Naive B cell (primary cell): Measurements from ENCODE around the gene HOXC5. TPM values are rescaled to one million over a fixed set of nuclear protein-coding genes. Genes with fewer than 3 reads are reported as not detected.
A peak's percentile ranks its signal among the peaks of the same experiment; 100 is the strongest.

Experiments
- ATAC-seq, 2 donors: fragments of 150-1000 bp; cut with Tn5 transposase; 2 replicates each; pipeline ENCODE4 v1.10.0; 2021; ENCODE audit warnings: low read depth in 2 of 2, mild to moderate bottlenecking in 2 of 2, moderate library complexity in 2 of 2
- DNase-seq: peaks from one replicate; pipeline ENCODE4 v3.0.0; 2022
- H3K27ac Mint-ChIP-seq, 6 donors: one replicate each; pipeline ENCODE4 v1.8.0; 2020 to 2022; ENCODE audit warnings: mild to moderate bottlenecking in 6 of 6, mixed read lengths in 6 of 6, moderate library complexity in 5 of 6, inconsistent platforms in 2 of 6
- H3K27me3 Mint-ChIP-seq, 3 donors: one replicate each; pipeline ENCODE4 v1.8.0; 2021 to 2022; ENCODE audit warnings: mixed read lengths in 3 of 3, mild to moderate bottlenecking in 1 of 3
- H3K36me3 Mint-ChIP-seq, 2 donors: one replicate each; pipeline ENCODE4 v1.8.0; 2020 to 2022; ENCODE audit warnings: mixed read lengths in 2 of 2, inconsistent platforms in 1 of 2, mild to moderate bottlenecking in 1 of 2
- H3K4me1 Mint-ChIP-seq, 3 donors: one replicate each; pipeline ENCODE4 v1.8.0; 2020 to 2022; ENCODE audit warnings: mixed read lengths in 3 of 3, inconsistent platforms in 1 of 3, mild to moderate bottlenecking in 1 of 3, moderate library complexity in 1 of 3
- H3K4me3 Mint-ChIP-seq, 8 donors: one replicate each; pipeline ENCODE4 v1.8.0; 2020 to 2022; ENCODE audit warnings: mild to moderate bottlenecking in 8 of 8, mixed read lengths in 8 of 8, moderate library complexity in 8 of 8, inconsistent platforms in 2 of 8
- H3K9me3 Mint-ChIP-seq, 7 donors: one replicate each; pipeline ENCODE4 v1.8.0; 2020 to 2022; ENCODE audit warnings: mixed read lengths in 7 of 7, mild to moderate bottlenecking in 5 of 7, inconsistent platforms in 2 of 7, moderate library complexity in 1 of 7
- polyA plus RNA-seq, 6 donors: library from polyadenylated mRNA; unstranded; fragments of 300-500 nt; fragmentation: Illumina TruSeq; gene quantifications; one replicate each; pipeline ENCODE4 v1.2.3, GENCODE V29; 2021; ENCODE audit warnings: low read depth in 6 of 6

HOXC5 gene
- polyA plus RNA-seq, 6 donors from 2014 or later = not detected

GRCh38 chr12:53990311-53991076 lies 42.4 kb upstream of the HOXC5 start:
- Mint-ChIP-seq H3K9me3 (peaks cover 0 to 33% (median 7%) of the 10 kb centered on the region in 7 donors), H3K4me3 (peak overlapping the region in 2 of 8 donors; percentile 46 to 60), H3K27me3 (peaks cover 86 to 100% (median 97%) of the 10 kb centered on the region in 3 donors), H3K4me1 (peaks cover 38 to 55% (median 48%) of the 10 kb centered on the region in 3 donors), H3K36me3 (peaks cover 0 to 34% of the 10 kb centered on the region in 2 donors), H3K27ac (peak overlapping the region in 3 of 6 donors; percentile 10 to 91 (median 64))
- DNase-seq (no peak), ATAC-seq (no peak)

- Mint-ChIP-seq H3K36me3 (peaks cover 0 to 33% of the 10 kb centered on the region in 2 donors), H3K9me3 (peaks cover 0 to 33% (median 7%) of the 10 kb centered on the region in 7 donors), H3K27me3 (peaks cover 86 to 100% (median 99%) of the 10 kb centered on the region in 3 donors), H3K4me3 (peak overlapping the region in 3 of 8 donors; percentile 6 to 42 (median 13)), H3K27ac (peak overlapping the region in 2 of 6 donors; percentile 64 to 89), H3K4me1 (peaks cover 42 to 55% (median 51%) of the 10 kb centered on the region in 3 donors)
- DNase-seq = no peak
- ATAC-seq = no peak
These were observed 41.8 kb upstream of the HOXC5 start for GRCh38 chr12:53991077-53991460.

GRCh38 chr12:53992377-53992889 lies 40.4 kb upstream of the HOXC5 start:
- DNase-seq = no peak
- ATAC-seq = no peak
- Mint-ChIP-seq H3K36me3 (peaks cover 0 to 33% of the 10 kb centered on the region in 2 donors), H3K9me3 (peaks cover 0 to 20% (median 4%) of the 10 kb centered on the region in 7 donors), H3K4me3 (peak overlapping the region in 2 of 8 donors; percentile 42 to 86), H3K4me1 (peaks cover 46 to 62% (median 57%) of the 10 kb centered on the region in 3 donors), H3K27ac (peak overlapping the region in 2 of 6 donors; percentile 20 to 83), H3K27me3 (peaks cover 84 to 99% (median 92%) of the 10 kb centered on the region in 3 donors)

- H3K36me3 Mint-ChIP-seq = peaks cover 0 to 29% of the 10 kb centered on the region in 2 donors
- H3K4me1 Mint-ChIP-seq = peaks cover 46 to 68% (median 63%) of the 10 kb centered on the region in 3 donors
- H3K4me3 Mint-ChIP-seq = peak overlapping the region in 7 of 8 donors; percentile 34 to 86 (median 78)
- peak overlapping the region; percentile 34 to 97 (median 82) for H3K27ac Mint-ChIP-seq
- peaks cover 0 to 18% (median 4%) of the 10 kb centered on the region in 7 donors for H3K9me3 Mint-ChIP-seq
- H3K27me3 Mint-ChIP-seq = peaks cover 79 to 99% (median 92%) of the 10 kb centered on the region in 3 donors
- DNase-seq (no peak), ATAC-seq (no peak)
These were observed 39.5 kb upstream of the HOXC5 start for GRCh38 chr12:53993162-53994008.

GRCh38 chr12:53994009-53994263 lies 38.9 kb upstream of the HOXC5 start:
- Mint-ChIP-seq H3K27ac (peak overlapping the region in 4 of 6 donors; percentile 71 to 97 (median 94)), H3K4me1 (peaks cover 43 to 64% (median 63%) of the 10 kb centered on the region in 3 donors)

GRCh38 chr12:53994264-53995001 lies 38.4 kb upstream of the HOXC5 start:
- peaks cover 0 to 26% of the 10 kb centered on the region in 2 donors for H3K36me3 Mint-ChIP-seq
- peak in 1 of 2 donors; percentile 20 for ATAC-seq
- no peak for DNase-seq
- peaks cover 40 to 59% (median 59%) of the 10 kb centered on the region in 3 donors for H3K4me1 Mint-ChIP-seq
- H3K4me3 Mint-ChIP-seq = peak overlapping the region; percentile 82 to 93 (median 90)
- H3K27me3 Mint-ChIP-seq = peaks cover 79 to 96% (median 90%) of the 10 kb centered on the region in 3 donors
- H3K9me3 Mint-ChIP-seq = peaks cover 0 to 17% (median 7%) of the 10 kb centered on the region in 7 donors
- peak overlapping the region in 4 of 6 donors; percentile 71 to 97 (median 94) for H3K27ac Mint-ChIP-seq

More at GRCh38 chr12:53994009-53994263, 38.9 kb upstream of the HOXC5 start:
- no peak for ATAC-seq
- DNase-seq = no peak
- peak overlapping the region; percentile 34 to 86 (median 76) for H3K4me3 Mint-ChIP-seq
- peaks cover 0 to 18% (median 7%) of the 10 kb centered on the region in 7 donors for H3K9me3 Mint-ChIP-seq
- H3K36me3 Mint-ChIP-seq = peaks cover 0 to 26% of the 10 kb centered on the region in 2 donors
- peaks cover 79 to 99% (median 92%) of the 10 kb centered on the region in 3 donors for H3K27me3 Mint-ChIP-seq

GRCh38 chr12:53995002-53995377 lies 37.9 kb upstream of the HOXC5 start:
- Mint-ChIP-seq H3K4me3 (peak overlapping the region; percentile 82 to 93 (median 90)), H3K27ac (peak overlapping the region in 4 of 6 donors; percentile 18 to 90 (median 75)), H3K4me1 (peaks cover 37 to 59% (median 57%) of the 10 kb centered on the region in 3 donors), H3K36me3 (peaks cover 0 to 25% of the 10 kb centered on the region in 2 donors), H3K27me3 (peaks cover 77 to 94% (median 84%) of the 10 kb centered on the region in 3 donors), H3K9me3 (peaks cover 0 to 13% (median 7%) of the 10 kb centered on the region in 7 donors)
- DNase-seq = no peak
- no peak for ATAC-seq

- Mint-ChIP-seq H3K4me3 (peak overlapping the region; percentile 82 to 93 (median 90)), H3K27me3 (peaks cover 73 to 94% (median 78%) of the 10 kb centered on the region in 3 donors), H3K27ac (peak overlapping the region in 4 of 6 donors; percentile 63 to 90 (median 80)), H3K9me3 (peaks cover 0 to 13% (median 7%) of the 10 kb centered on the region in 7 donors), H3K36me3 (peaks cover 0 to 18% of the 10 kb centered on the region in 2 donors), H3K4me1 (peaks cover 32 to 57% (median 53%) of the 10 kb centered on the region in 3 donors)
- DNase-seq = no peak
- peak; percentile 37 to 39 for ATAC-seq
These were observed 37.2 kb upstream of the HOXC5 start for GRCh38 chr12:53995378-53996239.

GRCh38 chr12:53996240-53997203 lies 36.3 kb upstream of the HOXC5 start:
- peaks cover 70 to 94% (median 78%) of the 10 kb centered on the region in 3 donors for H3K27me3 Mint-ChIP-seq
- no peak for DNase-seq
- peaks cover 0 to 18% of the 10 kb centered on the region in 2 donors for H3K36me3 Mint-ChIP-seq
- H3K9me3 Mint-ChIP-seq = peaks cover 0 to 13% (median 6%) of the 10 kb centered on the region in 7 donors
- peak in 1 of 2 donors; percentile 18 for ATAC-seq
- H3K4me3 Mint-ChIP-seq = peak overlapping the region; percentile 82 to 93 (median 90)
- H3K4me1 Mint-ChIP-seq = peaks cover 32 to 56% (median 50%) of the 10 kb centered on the region in 3 donors
- peak overlapping the region in 2 of 6 donors; percentile 62 to 63 for H3K27ac Mint-ChIP-seq

GRCh38 chr12:53997204-53998109 lies 35.4 kb upstream of the HOXC5 start:
- H3K9me3 Mint-ChIP-seq = peaks cover 0 to 13% (median 4%) of the 10 kb centered on the region in 7 donors
- peaks cover 70 to 94% (median 78%) of the 10 kb centered on the region in 3 donors for H3K27me3 Mint-ChIP-seq
- peaks cover 32 to 66% (median 50%) of the 10 kb centered on the region in 3 donors for H3K4me1 Mint-ChIP-seq
- no peak for DNase-seq
- no peak for ATAC-seq
- H3K36me3 Mint-ChIP-seq = peaks cover 0 to 18% of the 10 kb centered on the region in 2 donors
- H3K4me3 Mint-ChIP-seq = peak overlapping the region; percentile 36 to 91 (median 84)
- H3K27ac Mint-ChIP-seq = peak overlapping the region in 4 of 6 donors; percentile 19 to 76 (median 52)
